Pulmonary artery endothelial cell (primary cell): ENCODE data around the gene IKBKG. TPM values are rescaled to one million over a fixed set of nuclear protein-coding genes. Genes with fewer than 3 reads are reported as not detected.
"Not testable (repeated sequence)": the region's sequence is repeated elsewhere in the genome, so short reads cannot be mapped to it uniquely, and the experiment has no call there.

Source experiments
- DNase-seq: peaks from one replicate; pipeline ENCODE4 v3.0.0-alpha.2; 2011; ENCODE audit warnings: low read depth, low spot score
- total RNA-seq: library from RNA; depleted of rRNA; stranded (reverse); fragments of >200 nt; gene quantifications from 2 replicates; pipeline ENCODE4 v1.2.3, GENCODE V29; 2014

Gene IKBKG, protein sequence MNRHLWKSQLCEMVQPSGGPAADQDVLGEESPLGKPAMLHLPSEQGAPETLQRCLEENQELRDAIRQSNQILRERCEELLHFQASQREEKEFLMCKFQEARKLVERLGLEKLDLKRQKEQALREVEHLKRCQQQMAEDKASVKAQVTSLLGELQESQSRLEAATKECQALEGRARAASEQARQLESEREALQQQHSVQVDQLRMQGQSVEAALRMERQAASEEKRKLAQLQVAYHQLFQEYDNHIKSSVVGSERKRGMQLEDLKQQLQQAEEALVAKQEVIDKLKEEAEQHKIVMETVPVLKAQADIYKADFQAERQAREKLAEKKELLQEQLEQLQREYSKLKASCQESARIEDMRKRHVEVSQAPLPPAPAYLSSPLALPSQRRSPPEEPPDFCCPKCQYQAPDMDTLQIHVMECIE
- 19.0 and 19.2 TPM in 2 replicates for total RNA-seq

DNA sequence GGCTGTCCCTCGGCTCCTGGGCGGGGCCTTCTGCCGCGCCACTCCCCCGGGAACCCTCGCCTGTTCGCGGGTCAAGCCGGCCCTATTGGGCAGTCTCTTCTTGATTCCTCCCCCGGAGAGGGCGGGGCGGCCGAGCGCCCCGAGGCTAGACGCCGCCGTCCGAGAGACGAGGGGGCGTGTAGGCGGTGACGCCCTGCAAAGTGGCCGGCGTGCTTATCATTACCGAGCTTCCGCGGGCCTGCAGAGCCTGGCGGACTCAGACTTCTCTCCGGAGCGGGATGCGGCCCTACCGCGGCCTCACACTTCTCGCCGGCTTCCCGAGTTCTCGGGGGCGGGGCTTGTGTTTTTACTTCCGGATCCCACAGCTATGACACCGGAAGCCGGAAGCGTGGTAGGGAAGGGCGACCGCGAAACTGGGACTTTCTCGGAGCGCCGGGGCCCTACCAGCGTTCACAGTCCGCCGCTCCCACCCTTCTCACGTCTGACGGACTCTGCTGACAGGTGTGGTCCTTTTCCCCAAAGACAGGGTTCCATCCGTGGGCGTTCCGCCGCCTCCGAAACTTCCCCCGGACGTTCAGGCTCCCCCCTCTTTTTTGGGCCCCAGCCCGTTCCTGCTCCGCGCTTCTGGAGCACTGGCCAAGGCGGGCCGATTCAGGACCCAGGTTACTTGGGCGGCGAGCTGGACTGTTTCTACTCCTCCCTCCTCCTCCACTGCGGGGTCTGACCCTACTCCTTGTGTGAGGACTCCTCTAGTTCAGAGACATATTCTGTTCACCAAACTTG, at the start of gene IKBKG:
TSS of gene IKBKG (plus strand) at position 376 of the 783 bp plus-strand sequence. CDS start 4,383 bp downstream, outside the sequence.
- peak; percentile 60 for DNase-seq

DNA sequence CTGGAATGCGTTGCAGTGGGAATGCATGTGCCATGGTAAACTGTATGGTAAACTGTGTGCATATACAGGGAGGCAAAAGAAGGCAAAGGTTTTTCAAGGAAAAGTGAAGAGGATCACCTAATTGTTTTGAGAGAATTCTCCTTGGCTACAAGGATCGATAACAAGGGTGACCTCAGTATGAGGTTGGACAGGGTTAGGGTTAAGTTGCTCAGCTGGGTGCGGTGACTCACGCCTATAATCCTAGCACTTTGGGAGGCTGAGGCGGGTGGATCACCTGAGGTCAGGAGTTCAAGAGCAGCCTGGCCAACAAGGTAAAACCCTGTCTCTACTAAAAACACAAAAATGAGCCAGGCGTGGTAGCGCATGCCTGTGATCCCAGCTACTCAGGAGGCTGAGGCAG, 46.0 kb upstream of the IKBKG start:
- not testable (repeated sequence) for DNase-seq

DNA sequence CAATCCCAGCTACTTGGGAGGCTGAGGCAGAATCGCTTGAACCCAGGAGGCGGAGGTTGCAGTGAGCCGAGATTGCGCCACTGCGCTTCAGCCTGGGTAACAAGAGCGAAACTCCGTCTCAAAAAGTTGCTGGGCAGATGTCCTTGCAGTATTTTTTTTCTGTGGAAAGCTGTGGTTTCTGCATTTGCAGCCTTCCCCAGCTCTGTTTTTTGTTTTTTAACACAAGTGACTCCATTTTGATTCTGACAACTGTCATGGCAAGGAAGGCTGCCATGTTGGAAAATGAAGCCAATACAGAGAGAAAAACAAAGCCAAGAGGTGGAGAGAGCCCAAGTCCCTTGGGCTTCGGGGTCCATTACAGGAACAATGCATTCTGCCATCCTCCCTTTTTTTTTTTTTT, 45.3 kb upstream of the IKBKG start:
- no peak for DNase-seq

GRCh38 chrX:154502989-154503388, 44.4 kb upstream of the IKBKG start:
- no peak for DNase-seq

GRCh38 chrX:154505734-154506133, 41.7 kb upstream of the IKBKG start:
- no peak for DNase-seq

- DNase-seq: no peak
These were observed 40.7 kb upstream of the IKBKG start for GRCh38 chrX:154506483-154507332.

DNA sequence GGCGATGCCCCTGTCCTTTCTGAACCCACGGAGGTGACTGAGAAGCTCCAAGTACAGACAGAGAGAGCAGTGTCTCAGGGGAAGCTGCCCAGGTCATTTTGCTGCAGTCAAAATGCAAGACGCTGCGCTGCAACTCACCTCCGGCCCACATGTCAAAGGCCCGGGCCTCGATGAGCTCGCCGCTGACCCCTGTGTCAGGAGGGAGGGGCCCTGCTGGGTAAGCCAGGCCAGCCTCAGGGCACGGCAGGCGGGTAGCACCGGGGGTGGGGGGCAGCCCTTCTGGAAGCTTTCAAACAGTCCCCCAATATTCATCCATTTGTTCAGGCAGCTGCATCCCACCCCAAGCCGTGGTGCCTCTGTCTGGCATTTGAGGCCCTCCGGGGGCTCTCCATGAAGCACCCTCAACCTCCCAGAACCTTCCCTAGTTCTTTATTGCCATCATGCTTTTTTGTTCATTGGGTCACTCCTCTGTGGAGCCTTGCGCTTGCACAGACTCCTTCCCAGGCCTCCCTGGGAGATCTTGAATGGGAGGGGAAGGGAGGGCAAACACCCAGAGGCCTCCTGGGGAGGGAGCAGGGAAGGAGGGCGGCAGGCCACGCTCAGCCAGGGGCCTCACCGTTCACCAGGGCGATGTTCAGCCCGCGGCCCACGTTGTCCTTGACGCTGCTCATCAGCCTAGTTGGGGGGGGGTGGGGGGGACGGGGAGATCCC, 39.6 kb upstream of the IKBKG start:
- DNase-seq: no peak

- no peak for DNase-seq
These were observed 39.1 kb upstream of the IKBKG start for GRCh38 chrX:154508384-154508745.

DNA sequence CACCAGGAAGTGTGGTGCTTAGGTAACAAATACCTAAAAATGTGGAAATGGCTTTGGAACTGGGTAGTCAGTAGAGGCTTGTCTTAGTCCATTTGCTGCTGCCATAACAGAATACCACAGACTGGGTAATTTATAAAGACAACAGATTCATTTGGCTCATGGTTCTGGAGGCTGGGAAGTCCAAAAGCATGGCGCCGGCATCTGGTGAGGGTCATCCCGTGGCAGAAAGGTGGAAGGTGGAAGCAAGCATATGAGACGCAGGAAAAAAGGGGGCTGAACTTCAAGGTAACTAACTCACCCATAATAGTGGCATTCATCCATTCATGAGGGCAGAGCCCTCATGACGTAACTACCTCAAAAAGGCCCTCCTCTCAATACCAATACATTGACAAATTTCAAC, 38.0 kb upstream of the IKBKG start:
- DNase-seq: no peak

- no peak for DNase-seq
These were observed 35.7 kb upstream of the IKBKG start for GRCh38 chrX:154511761-154512160.

DNA sequence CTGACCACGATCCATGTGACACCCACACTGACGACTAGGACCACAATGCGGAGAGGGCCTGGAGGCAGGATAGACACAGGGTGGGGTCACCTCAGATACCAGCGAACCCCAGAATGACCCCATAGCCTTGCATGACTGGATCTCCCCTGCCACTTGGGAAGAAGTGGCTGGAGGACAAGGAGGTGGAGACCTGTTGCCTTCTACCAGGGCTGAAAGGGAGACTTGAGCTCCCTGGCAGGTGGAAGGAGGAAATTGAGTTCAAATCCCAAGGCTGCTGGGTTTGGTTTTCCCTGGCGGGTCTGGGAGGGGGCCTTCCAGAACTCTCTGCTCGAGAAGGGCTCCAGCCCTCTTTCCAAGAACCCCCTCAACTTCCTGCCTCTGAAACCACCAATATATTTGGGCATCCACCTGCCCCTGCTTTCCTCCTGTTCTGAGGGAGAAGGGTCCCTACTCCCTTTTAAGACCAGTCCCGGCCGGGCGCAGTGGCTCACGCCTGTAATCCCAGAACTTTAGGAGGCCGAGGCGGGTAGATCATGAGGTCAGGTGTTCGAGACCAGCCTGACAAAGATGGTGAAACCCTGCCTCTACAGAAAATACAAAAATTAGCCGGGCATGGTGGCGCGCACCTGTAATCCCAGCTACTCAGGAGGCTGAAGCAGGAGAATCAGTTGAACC, 34.4 kb upstream of the IKBKG start:
- no peak for DNase-seq

DNA sequence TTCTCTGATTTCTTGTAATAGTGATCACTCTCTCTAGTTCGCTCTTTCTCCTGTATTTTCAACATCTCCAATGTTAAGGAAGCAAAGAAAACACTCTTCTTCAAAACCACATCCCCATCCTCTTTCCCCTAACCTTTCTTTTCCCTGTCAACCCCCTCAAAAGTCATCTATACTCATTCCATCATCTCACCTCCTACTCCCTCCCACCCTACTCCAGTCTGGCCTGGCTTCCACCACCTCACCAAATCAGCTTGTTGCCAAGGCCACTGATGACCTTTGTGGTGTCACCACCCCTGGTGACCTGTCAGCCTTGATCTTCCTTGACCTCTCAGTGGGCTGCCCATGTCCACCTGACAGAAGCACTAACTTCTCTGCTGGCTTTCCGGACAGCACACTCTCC, 33.7 kb upstream of the IKBKG start:
- no peak for DNase-seq

- DNase-seq: no peak
These were observed 32.1 kb upstream of the IKBKG start for GRCh38 chrX:154515090-154515965.

DNA sequence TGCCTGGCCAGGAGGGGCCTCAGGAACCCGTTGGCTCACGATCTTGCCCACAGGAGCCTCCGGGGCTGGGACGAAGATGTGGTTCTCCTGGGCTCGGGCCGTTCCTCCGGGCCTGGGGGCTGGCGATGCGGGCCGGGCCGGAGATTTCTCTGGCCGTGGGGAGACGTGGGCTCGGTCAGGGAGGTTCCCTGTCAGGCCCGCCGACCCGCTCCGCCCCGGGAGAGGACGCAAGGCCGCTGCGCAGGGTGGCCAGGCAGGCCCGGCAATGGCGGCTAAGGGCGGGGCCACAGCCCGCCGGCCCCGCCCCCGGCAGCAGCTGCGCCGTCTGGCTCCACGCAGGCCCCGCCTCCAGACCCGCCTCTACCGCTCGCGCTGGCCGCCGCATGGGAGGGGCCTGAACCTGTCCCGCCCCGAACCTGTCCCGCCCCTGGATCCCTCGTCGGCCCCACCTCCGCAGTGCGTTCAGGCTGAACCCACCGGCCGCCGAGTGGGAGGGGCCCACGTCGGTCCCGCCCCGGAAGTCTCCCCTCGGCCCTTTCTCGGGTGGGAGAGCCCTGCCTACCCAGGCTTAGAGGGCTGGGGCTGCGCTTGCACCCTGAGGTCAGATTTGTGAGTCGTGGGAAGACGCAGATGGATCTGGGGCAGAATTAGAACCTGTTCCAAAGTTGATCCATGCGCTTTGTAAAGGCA, 31.3 kb upstream of the IKBKG start, which contains the start of gene FAM3A:
TSS of gene FAM3A (minus strand) at position 267 of the 690 bp plus-strand sequence. CDS start 460 bp downstream, outside the sequence.
- DNase-seq: peak; percentile 63

DNA sequence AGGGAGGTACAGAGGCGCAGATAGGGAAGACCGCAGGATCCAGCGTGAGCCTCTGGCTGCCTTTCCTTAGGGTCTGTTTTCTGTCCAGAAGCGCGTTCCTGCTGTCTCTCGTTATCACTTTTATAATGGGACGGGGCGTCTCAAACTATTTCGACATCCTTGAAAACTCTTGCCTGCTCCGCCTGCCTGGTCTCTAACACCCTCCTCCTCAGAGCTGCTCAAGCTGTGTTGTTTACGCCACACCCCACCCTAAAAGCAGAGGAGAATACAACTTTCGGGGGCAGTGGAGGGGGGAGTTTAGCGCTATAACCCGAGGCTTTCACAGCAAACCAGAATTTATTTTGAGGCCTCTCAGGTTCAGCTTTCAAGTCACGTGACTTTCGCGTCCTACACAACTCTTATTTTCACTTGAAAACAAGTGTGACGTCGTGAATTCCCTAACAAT, 30.7 kb upstream of the IKBKG start:
- DNase-seq: no peak

GRCh38 chrX:154517101-154517781, 30.2 kb upstream of the IKBKG start:
- no peak for DNase-seq

DNA sequence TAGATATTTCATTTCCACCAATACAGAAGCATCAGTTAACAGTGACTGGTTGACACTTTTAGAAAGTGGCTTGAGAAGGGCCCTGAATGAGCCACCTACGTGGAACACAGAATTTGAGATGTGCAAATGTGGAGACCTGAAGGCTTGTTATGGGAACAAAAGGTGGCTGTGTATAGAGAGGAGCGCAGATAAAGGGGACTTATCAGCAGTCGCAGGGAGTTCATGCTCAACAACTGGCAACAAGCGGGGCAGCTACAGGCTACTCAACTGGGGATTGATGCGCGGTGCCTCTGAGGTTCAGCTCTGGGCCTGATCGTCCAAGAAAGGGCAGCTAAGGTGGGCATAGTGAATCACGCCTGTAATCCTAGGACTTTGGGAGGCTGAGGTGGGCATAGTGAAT, 28.0 kb upstream of the IKBKG start:
- no peak for DNase-seq
